WTC11 (cell line): ENCODE measurements around the gene TRIM9. TPM values are rescaled to one million over a fixed set of nuclear protein-coding genes. Genes with fewer than 3 reads are reported as not detected.

Source experiments
- ATAC-seq: fragments of 200-7000 bp; cut with Tn5 transposase; 2 replicates; pipeline ENCODE4 v1.10.0; 2021; ENCODE audit warnings: mild to moderate bottlenecking, moderate library complexity
- CTCF ChIA-PET: fragments of 300-600 bp; sonication (Branson Sonifier 250); formaldehyde crosslinking; loops from one replicate; lab custom pipeline; 2021; ENCODE audit warnings: antibody characterized with exemption; lab: Charles Lee
- POLR2A ChIA-PET: fragments of 350-600 bp; sonication (Branson Sonifier 250); formaldehyde crosslinking; loops from one replicate; lab custom pipeline; 2021; ENCODE audit warnings: antibody characterized with exemption; lab: Charles Lee
- DNase-seq: peaks from one replicate; pipeline ENCODE4 v3.0.0; 2021; ENCODE audit warnings: low spot score
- H3K27ac Mint-ChIP-seq: 2 replicates; pipeline ENCODE4 v1.8.0; 2021; ENCODE audit warnings: mixed read lengths
- H3K27me3 Mint-ChIP-seq: 2 replicates; pipeline ENCODE4 v1.8.0; 2021; ENCODE audit warnings: low read depth, mild to moderate bottlenecking, moderate library complexity, mixed read lengths
- H3K36me3 Mint-ChIP-seq: 2 replicates; pipeline ENCODE4 v1.8.0; 2021; ENCODE audit warnings: mixed read lengths
- H3K4me1 Mint-ChIP-seq: 2 replicates; pipeline ENCODE4 v1.8.0; 2022; ENCODE audit warnings: mixed read lengths
- H3K4me3 Mint-ChIP-seq: 2 replicates; pipeline ENCODE4 v1.8.0; 2021; ENCODE audit warnings: mild to moderate bottlenecking, moderate library complexity, mixed read lengths
- H3K9me3 Mint-ChIP-seq: 2 replicates; pipeline ENCODE4 v1.8.0; 2021; ENCODE audit warnings: mixed read lengths
- ATF6 ChIP-seq: sonication (generic); formaldehyde crosslinking; IDR thresholded peaks from 2 replicates; pipeline ENCODE4 v1.8.1; 2023; ENCODE audit warnings: mild to moderate bottlenecking, missing genetic modification reagents
- CREB1 ChIP-seq: sonication (generic); formaldehyde crosslinking; IDR thresholded peaks from 2 replicates; pipeline ENCODE4 v1.8.0; 2023; ENCODE audit warnings: mild to moderate bottlenecking, missing genetic modification reagents
- CREM ChIP-seq: sonication (generic); formaldehyde crosslinking; IDR thresholded peaks from 2 replicates; pipeline ENCODE4 v1.8.1; 2022; ENCODE audit warnings: mild to moderate bottlenecking, missing genetic modification reagents, moderate library complexity
- ESRRA ChIP-seq: sonication (generic); formaldehyde crosslinking; IDR thresholded peaks from 2 replicates; pipeline ENCODE4 v1.8.1; 2022; ENCODE audit warnings: mild to moderate bottlenecking, missing genetic modification reagents, borderline replicate concordance
- KAT7 ChIP-seq: sonication (generic); formaldehyde crosslinking; IDR thresholded peaks from 2 replicates; pipeline ENCODE4 v1.8.1; 2023; ENCODE audit warnings: missing genetic modification reagents, mild to moderate bottlenecking, borderline replicate concordance
- NFE2L1 ChIP-seq: sonication (generic); formaldehyde crosslinking; IDR thresholded peaks from 2 replicates; pipeline ENCODE4 v1.8.1; 2023; ENCODE audit warnings: missing genetic modification reagents
- NR1H2 ChIP-seq: sonication (generic); formaldehyde crosslinking; IDR thresholded peaks from 2 replicates; pipeline ENCODE4 v1.9.0; 2021; ENCODE audit warnings: mild to moderate bottlenecking, moderate library complexity, missing genetic modification reagents
- NR2C2 ChIP-seq: sonication (generic); formaldehyde crosslinking; IDR thresholded peaks from 2 replicates; pipeline ENCODE4 v1.8.0; 2022; ENCODE audit warnings: mild to moderate bottlenecking, missing genetic modification reagents
- PRRX2 ChIP-seq: fragments of 250-450 bp; sonication (Bioruptor Pico); IDR thresholded peaks from 2 replicates; pipeline ENCODE4 v1.8.0; 2021; ENCODE audit warnings: mild to moderate bottlenecking
- SMAD3 ChIP-seq: sonication (generic); formaldehyde crosslinking; IDR thresholded peaks from 2 replicates; pipeline ENCODE4 v1.8.0; 2022; ENCODE audit warnings: missing genetic modification reagents, mild to moderate bottlenecking, borderline replicate concordance
- TEAD4 ChIP-seq: sonication (generic); formaldehyde crosslinking; IDR thresholded peaks from 2 replicates; pipeline ENCODE4 v1.8.0; 2022; ENCODE audit warnings: mild to moderate bottlenecking, missing genetic modification reagents
- USF2 ChIP-seq: sonication (generic); formaldehyde crosslinking; IDR thresholded peaks from 2 replicates; pipeline ENCODE4 v1.8.1; 2023; ENCODE audit warnings: mild to moderate bottlenecking, missing genetic modification reagents, moderate library complexity
- ZBTB21 ChIP-seq: sonication (generic); formaldehyde crosslinking; IDR thresholded peaks from 2 replicates; pipeline ENCODE4 v1.8.1; 2023; ENCODE audit warnings: mild to moderate bottlenecking, missing genetic modification reagents, borderline replicate concordance
- ZNF232 ChIP-seq: sonication (generic); formaldehyde crosslinking; IDR thresholded peaks from 2 replicates; pipeline ENCODE4 v1.8.0; 2022; ENCODE audit warnings: mild to moderate bottlenecking, missing genetic modification reagents
- ZNF263 ChIP-seq: sonication (generic); formaldehyde crosslinking; IDR thresholded peaks from 2 replicates; pipeline ENCODE4 v1.8.1; 2022; ENCODE audit warnings: low read depth, mild to moderate bottlenecking, moderate library complexity, missing genetic modification reagents
- ZNF281 ChIP-seq: sonication (generic); formaldehyde crosslinking; IDR thresholded peaks from 2 replicates; pipeline ENCODE4 v1.8.0; 2023; ENCODE audit warnings: mild to moderate bottlenecking, missing genetic modification reagents
- total RNA-seq: library from RNA; stranded (reverse); gene quantifications from 3 replicates; pipeline ENCODE4 v1.2.3, GENCODE V29; 2021
- TF ChIP-seq, protein P1 (sequence below): sonication (generic); formaldehyde crosslinking; conservative IDR thresholded peaks from 2 replicates; pipeline ENCODE4 v1.8.1; 2022; ENCODE audit warnings: mild to moderate bottlenecking, missing genetic modification reagents
- TF ChIP-seq, protein P2 (sequence below): sonication (generic); formaldehyde crosslinking; IDR thresholded peaks from 2 replicates; pipeline ENCODE4 v1.8.0; 2023; ENCODE audit warnings: missing genetic modification reagents, mild to moderate bottlenecking, borderline replicate concordance
- TF ChIP-seq, protein P3 (sequence below): fragments of 250-450 bp; sonication (Bioruptor Pico); IDR thresholded peaks from 2 replicates; pipeline ENCODE4 v1.9.0; 2021; ENCODE audit warnings: mild to moderate bottlenecking

TRIM9 gene
- total RNA-seq, 1 experiment from 2014 or later, result 4.0 TPM

- Mint-ChIP-seq H3K4me1 (peaks cover 16% of the 10 kb centered on the region), H3K27me3 (no peaks in the 10 kb centered on the region), H3K4me3 (no peak overlapping the region), H3K27ac (no peak overlapping the region), H3K36me3 (no peaks in the 10 kb centered on the region), H3K9me3 (no peaks in the 10 kb centered on the region)
- ATAC-seq, result no peak
- ChIA-PET CTCF (no interaction called here), POLR2A (no interaction called here)
- no peak for DNase-seq
- TF ChIP-seq, protein P1, sequence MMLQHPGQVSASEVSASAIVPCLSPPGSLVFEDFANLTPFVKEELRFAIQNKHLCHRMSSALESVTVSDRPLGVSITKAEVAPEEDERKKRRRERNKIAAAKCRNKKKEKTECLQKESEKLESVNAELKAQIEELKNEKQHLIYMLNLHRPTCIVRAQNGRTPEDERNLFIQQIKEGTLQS (CRISPR knock-in tag), result no peak
- TF ChIP-seq ZNF263 (CRISPR knock-in tag), result no peak
- no peak for TF ChIP-seq NR1H2 (CRISPR knock-in tag)
- TF ChIP-seq PRRX2 (CRISPR knock-in tag), result no peak
- no peak for TF ChIP-seq KAT7 (CRISPR knock-in tag)
- TF ChIP-seq TEAD4, result no peak
- TF ChIP-seq, protein P2, sequence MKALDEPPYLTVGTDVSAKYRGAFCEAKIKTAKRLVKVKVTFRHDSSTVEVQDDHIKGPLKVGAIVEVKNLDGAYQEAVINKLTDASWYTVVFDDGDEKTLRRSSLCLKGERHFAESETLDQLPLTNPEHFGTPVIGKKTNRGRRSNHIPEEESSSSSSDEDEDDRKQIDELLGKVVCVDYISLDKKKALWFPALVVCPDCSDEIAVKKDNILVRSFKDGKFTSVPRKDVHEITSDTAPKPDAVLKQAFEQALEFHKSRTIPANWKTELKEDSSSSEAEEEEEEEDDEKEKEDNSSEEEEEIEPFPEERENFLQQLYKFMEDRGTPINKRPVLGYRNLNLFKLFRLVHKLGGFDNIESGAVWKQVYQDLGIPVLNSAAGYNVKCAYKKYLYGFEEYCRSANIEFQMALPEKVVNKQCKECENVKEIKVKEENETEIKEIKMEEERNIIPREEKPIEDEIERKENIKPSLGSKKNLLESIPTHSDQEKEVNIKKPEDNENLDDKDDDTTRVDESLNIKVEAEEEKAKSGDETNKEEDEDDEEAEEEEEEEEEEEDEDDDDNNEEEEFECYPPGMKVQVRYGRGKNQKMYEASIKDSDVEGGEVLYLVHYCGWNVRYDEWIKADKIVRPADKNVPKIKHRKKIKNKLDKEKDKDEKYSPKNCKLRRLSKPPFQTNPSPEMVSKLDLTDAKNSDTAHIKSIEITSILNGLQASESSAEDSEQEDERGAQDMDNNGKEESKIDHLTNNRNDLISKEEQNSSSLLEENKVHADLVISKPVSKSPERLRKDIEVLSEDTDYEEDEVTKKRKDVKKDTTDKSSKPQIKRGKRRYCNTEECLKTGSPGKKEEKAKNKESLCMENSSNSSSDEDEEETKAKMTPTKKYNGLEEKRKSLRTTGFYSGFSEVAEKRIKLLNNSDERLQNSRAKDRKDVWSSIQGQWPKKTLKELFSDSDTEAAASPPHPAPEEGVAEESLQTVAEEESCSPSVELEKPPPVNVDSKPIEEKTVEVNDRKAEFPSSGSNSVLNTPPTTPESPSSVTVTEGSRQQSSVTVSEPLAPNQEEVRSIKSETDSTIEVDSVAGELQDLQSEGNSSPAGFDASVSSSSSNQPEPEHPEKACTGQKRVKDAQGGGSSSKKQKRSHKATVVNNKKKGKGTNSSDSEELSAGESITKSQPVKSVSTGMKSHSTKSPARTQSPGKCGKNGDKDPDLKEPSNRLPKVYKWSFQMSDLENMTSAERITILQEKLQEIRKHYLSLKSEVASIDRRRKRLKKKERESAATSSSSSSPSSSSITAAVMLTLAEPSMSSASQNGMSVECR (CRISPR knock-in tag), result no peak
- TF ChIP-seq ATF6 (CRISPR knock-in tag), result no peak
- no peak for TF ChIP-seq ZNF281
- TF ChIP-seq NFE2L1, result no peak
- TF ChIP-seq ZNF232, result no peak
- TF ChIP-seq, protein P3, sequence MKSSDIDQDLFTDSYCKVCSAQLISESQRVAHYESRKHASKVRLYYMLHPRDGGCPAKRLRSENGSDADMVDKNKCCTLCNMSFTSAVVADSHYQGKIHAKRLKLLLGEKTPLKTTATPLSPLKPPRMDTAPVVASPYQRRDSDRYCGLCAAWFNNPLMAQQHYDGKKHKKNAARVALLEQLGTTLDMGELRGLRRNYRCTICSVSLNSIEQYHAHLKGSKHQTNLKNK (CRISPR knock-in tag), result no peak
- TF ChIP-seq ESRRA (CRISPR knock-in tag), result no peak
- no peak for TF ChIP-seq CREM (CRISPR knock-in tag)
- no peak for TF ChIP-seq SMAD3 (CRISPR knock-in tag)
- TF ChIP-seq ZBTB21 (CRISPR knock-in tag), result no peak
- no peak for TF ChIP-seq CREB1
- no peak for TF ChIP-seq NR2C2 (CRISPR knock-in tag)
- no peak for TF ChIP-seq USF2 (CRISPR knock-in tag)
Measured at GRCh38 chr14:51044961-51045360, 49.9 kb downstream of the TRIM9 start.
